ENCODE results near the gene SCIMP.
"Not testable (repeated sequence)": the region's sequence is repeated elsewhere in the genome, so short reads cannot be mapped to it uniquely, and the experiment has no call there.

Gene SCIMP

DNA sequence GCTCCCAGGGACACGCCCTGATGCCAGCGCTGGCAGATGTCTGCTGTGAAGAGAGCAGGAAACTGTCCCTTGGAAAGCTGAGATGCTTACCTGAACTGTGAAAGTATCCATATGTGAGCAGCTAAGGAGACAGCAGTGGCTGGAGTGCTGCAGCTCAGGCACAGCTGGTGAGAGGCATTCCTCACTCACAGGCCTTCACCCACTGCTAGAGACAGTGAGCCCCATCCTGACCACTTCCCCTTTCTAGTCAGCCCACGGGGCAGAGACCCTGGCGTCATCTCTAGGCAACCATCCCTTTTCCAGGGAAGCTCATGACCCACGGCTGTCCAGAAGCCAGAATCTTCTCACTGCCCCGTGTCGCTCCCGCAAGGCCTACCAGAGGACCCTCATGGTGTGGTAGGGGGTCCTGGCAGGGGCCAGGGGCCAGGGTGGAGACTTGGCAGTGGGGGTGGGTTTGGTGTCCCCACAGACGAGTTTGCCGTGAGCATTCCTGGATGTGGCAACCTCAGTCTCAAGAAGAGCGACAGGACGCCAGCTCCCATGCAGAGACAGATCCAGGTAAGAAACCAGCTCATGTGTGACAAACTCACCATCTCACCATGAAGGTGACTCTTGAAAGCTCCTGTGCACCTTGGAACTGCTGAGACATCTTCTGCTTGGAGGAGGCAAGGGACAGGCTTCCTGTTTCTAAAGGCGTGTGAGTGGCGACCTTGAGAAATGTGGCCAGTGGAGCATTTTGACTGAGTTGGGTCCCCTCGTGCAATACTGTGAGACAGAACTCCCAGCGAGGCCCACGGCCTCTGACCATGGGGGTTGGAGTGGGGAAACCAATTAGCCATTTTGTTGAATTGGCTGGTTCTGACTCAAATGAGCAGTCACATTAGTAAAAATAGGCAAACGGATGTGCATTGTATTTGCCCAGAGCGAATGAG lies at the start of gene SCIMP:
Gene SCIMP, minus strand, starts transcription at position 216 of the 932 bp plus-strand sequence. Its CDS starts 105 bp downstream, at position 111.
- DNase-seq, result no peak

DNA sequence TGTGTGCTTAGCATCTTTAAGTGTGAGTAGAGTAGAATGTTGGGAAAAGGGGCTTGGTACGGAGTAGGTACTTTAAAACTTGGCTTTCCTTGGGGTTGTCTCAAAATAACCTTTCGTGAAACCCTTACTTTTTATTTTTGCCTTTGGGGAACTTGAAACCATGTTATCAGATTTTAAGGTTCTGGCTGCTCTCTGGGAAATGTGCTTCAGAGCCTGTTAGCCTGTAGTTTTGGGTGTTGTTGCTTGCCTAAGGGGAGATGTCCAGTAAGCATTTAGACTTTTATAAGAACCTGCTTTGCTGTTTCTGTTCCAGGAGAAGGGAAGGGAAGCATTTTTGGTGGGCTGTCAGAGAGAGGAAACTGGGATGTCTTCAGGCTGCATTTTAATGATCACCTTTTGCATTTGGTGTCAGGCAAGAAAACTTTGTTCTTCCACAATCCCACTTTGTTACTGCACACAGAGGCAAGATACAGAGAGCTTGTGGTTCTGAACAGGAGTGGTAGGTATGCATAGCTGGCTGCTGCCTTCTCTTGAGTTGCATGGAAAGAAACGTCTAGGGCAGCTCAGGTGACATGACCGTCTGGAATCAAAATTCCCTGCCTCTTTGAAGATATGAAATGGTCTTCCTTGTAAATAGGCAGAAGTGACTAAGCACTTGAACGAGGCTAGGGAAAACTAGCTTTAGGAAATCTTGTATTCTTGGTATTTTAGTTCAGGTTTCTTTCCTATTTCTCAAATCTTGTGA lies 49.1 kb upstream of the SCIMP start:
- no peak for DNase-seq

DNA sequence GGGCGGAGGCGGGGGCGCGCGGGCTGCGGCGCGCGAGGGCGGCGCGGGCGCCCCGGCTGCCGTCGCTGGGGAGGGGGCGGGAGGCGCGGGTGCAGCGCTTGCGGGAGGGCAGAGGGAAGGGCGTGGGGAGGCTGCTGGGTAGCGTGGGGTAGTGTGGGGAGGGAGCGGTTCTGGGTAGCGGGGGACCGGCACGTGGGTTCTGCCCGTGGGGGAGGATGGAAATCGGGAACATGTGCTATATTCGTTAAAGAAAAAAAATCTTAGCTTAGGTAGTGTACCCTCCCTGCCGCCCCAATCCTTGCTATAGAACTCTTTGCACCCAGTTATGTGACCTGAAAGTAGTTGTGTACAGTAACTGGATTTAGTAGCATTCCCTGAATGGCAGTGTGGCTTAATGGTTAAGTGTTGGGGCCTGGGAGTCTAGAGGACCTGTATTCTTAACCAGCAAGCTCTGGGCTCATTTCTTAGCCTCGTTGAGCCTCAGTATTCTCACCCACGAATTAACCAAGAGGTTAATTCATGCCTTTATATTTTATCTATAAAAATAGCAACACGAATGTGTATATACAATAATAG lies 48.1 kb upstream of the SCIMP start:
- DNase-seq, result no peak

DNA sequence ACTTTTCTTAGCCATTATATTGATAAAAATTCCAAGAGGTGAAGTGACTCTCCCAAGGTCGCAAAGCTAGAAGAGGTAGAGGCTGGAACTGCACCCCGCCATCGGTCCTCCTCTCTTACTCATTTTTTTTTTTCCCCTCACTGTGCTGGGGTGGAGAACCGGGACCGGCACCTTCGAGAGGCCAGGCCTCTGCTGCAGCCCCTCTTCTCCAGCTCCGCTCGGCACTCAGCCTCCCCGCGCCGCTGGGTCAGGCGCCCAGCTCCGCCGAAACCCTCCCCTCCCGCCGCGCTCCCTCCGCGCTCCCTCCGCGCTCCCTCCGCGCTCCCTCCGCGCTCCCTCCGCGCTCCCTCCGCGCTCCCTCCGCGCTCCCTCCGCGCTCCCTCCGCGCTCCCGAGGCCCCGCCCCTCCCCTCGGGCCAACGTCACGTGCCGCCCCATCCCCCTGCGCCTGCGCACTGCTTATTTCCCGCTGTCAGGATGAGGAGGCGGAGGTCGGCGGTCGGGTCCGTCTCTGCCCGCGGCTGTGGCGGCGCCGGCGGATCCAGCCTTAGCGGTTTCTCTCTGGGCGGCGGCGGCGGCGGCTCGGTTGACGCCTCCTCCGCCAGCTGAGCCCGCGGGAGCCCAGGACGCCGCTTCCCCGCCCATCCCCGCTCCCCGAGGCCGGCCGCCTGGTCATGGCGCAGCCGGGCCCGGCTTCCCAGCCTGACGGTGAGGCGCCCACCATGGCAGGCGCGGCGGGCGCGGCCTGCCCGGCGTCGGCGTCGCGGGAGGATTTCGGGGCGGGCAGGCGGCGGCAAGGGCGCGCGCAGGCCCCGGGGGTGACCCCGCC lies 47.4 kb upstream of the SCIMP start, which contains the start of gene RABEP1:
Gene RABEP1, plus strand, starts transcription at position 471 of the 828 bp plus-strand sequence. Its CDS starts 203 bp downstream, at position 674.
- peak; percentile 49 for DNase-seq

DNA sequence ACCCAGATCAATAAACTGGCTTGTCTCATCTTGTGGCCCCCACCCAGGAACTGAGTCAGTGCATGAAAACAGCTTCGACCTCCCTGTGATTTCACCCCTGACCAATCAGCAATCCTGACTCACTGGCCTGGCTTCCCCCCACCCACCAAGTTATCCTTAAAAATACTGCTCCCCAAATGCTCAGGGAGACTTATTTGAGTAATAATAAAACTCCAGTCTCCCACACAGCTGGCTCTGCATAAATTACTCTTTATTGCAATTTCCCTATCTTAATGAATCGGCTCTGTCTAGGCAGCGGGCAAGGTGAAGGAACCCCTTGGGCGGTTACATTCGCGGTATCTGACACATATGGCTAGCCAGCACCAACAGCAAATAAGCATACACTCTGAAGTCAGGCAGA lies 37.7 kb upstream of the SCIMP start:
- DNase-seq, result no peak

DNA sequence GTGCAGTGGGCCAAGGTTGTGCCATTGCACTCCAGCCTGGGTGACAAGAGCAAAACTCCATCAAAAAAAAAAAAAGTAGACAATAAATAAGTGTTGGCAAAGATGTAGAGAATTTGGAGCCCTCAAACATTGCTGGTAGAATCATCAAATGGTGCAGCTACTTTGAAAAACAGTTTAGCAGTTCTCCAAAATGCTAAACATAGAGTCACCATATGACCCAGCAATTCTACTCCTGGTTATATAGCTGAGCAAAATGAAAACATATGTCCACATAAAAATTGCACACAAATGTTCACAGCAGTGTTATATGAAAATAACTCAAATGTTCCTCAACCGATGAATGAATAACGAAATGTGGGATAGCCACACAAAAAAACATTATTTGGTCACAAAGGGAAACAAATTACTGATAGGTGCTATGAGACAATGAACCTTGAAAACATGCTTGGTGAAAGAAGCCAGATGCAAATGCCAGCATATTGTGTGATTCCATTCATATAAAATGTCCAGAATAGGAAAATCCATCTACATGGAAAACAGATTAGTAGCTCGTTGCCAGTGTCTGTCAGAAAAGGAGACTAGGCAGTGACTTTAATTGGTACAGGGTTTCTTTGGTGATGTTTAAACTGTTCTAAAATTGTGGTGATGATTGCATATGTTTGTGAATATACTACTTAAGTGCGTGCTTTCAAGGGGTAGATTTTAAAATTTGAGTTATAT lies 34.7 kb upstream of the SCIMP start:
- no peak for DNase-seq

DNA sequence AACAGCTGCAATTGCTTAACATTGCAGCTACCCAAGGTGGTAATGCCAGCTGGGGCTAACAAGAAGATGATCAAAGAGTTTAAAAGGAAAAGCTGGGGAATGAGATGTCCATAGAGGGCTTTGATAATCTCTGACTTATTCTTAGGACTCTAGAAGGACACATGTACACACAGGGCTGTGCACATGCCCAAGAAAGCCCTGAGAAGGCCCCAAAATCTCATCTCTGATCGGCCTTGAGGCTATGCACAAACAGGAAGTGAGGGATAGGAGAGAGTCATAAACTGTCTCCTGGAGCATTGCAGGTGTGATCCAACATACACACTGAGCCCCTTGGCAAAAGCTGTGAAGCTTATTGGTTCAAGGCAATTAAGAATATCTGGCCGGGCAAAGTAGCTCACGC lies 30.2 kb upstream of the SCIMP start:
- DNase-seq, result no peak

DNA sequence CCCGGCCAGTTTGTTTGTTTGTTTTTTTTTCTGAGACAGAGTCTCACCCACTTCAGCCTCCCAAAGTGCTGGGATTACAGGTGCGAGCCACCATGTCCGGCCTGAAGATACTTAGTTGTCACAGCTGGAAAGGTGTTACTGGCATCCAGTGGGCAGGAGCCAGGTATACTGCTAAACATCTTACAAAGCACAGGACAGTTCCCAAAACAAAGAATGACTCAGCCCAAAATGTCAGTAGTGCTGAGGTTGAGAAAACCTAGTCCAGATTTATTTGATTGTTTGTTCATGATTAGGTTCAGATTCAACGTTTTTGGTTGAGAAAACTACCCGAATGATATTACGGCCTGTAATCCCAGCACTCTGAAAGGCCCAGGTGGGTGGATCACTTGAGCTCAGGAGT lies 28.8 kb upstream of the SCIMP start:
- DNase-seq, result no peak

DNA sequence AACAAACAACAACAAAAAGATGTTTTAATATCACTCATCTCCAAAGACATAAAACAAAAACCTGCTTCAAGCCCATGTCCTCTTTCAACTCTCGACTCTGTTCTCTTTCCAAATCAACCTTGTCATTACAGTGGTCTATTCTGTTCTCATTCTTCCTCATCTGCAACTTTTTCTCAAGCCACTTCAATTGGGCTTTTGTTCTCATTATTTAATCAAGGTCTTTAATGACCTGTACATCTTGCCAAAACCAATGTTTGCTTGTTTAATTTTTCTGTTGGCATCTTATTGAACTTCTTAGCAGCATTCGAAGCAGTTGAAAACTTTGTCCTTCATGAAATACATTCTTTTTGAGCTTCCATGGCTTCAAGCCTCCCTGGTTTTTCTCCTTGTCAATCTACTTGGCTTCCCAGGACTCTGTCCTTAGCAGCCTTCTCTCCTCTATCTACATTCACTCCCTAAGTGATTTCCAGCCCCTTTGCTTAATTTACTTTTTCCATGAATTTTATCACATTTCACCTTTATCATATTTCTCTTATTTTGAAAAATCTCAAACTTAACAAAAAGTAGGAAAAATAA lies 27.8 kb upstream of the SCIMP start:
- no peak for DNase-seq

DNA sequence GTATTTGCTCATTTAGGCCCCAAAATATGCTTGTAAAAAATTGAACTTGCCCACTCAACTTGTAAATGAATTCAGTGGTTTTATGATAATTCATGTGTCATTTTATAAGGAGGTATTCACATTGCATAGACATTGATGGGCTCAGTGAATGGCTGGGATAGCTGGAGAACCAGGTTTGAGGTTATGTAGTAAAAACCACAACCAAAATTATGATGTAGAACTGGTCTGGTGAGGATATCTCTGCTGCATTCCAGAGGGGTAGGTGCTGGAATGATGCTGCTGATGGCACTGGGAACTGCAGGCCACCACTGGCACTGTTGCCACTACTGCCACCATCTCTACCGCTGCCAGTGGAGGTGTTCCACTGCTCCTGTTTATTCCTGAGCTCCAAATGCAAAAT lies 25.9 kb upstream of the SCIMP start:
- DNase-seq, result no peak

DNA sequence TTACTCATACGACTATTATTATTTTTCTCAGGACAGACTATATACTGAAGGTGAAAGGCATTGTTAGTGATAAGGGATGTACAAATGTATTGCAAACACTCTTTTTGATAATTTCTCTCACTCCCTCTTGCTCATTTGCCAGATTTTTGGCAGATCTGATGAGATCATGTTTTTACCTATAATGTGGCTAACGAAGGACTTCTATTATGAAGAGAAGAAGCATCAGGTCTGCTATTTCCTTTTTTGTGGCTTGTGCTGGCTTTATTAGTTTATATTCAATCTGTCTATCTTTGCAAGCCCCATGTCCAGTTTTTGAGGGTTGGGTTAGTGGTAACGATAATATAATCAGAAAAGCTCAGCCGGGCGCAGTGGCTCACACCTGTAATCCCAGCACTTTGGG lies 22.5 kb upstream of the SCIMP start:
- no peak for DNase-seq

DNA sequence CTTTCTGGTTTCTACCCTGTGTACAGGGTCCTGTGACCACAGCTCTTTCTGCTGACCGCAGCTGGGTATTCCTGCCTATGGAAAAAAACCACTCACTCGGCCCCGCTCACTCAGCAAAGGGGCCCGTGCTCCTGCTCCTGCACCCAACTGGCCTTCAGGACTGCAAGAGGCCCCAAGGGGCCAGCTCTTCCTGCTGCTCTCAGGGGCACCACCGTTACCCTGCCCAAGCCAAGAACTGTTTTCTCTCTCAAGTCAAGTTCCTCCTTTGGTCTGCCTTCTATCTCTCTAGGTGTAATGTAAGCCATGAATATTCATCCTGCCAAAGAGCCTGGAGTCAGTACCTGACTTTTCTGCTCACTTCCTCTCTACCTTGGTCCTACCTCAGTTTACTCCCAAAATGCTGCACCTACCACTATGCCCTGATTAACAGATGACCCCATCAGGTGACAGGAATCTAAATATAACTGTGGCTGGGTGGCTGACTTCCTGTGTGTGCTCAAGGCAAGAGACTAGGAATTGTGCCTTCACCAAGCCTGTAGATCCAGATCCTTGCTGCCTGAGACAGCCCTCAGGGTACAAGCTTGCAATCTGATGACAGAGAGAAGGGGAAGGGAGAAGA lies 20.4 kb upstream of the SCIMP start:
- no peak for DNase-seq

DNA sequence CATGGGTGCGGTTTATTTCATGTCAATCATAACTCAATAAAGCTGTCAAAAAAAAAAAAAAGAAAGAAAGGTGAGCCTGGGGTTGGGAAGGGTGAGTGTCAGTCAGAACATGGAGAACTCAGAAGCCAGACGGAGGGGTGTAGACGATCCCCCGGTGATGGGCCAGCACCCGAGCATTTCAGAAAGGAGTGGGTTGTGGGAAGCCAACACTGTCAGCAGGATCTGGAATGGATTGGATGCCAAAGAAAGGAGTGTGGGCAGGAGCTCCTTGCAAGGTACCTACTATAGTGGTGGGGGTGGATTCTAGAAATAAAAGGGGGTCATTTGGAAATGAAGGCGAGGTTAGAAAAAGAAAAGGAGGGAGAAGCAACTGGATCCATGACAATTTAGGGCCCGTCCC lies 19.8 kb upstream of the SCIMP start:
- DNase-seq, result no peak

DNA sequence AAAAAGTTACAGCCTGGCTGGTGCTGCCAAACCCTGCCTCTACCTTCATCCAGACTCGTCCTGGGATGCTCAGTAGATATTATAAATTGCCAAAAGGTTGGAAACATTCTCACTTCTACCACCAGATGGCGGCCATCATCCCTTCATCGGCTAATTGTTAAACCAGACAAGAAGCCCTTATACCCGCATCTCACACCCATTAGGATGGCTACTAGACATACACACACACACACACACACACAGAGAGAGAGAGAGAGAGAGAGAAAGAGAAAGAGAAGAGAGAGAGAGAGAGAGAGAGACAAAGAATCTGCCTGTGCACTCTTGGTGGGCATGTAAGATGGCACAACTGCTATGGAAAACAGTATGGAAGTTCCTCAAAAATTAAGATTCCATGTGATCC lies 15.0 kb upstream of the SCIMP start:
- DNase-seq, result peak; percentile 36

DNA sequence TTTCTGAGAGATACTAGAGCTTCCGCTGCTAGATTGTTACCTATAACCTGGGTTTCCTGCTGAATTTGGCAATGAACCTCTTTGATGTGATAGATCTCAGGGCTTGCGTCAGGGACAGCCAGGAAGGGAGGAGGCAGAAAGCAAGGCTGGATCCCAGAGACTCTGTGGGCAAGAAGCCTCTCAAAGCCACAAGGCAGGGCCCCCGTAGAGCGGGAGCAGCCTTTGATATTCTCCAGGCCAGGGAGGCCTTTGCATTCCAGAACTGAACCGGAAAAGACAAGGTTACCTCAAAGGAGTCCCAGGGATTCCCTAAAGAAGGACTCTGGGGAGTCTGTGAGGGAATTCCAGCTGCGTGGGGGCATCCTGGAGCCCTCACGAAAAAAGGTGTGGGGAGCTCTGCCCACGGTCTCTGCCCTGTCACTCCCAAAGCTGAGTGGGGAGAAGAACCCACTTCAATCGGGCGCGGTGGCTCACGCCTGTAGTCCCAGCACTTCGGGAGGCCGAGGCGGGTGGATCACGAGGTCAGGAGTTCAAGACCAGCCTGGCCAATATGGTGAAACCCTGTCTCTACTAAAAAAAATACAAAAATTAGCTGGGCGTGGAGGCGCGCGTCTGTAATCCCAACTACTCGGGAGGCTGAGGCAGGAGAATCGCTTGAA lies 14.3 kb upstream of the SCIMP start:
- DNase-seq, result no peak

DNA sequence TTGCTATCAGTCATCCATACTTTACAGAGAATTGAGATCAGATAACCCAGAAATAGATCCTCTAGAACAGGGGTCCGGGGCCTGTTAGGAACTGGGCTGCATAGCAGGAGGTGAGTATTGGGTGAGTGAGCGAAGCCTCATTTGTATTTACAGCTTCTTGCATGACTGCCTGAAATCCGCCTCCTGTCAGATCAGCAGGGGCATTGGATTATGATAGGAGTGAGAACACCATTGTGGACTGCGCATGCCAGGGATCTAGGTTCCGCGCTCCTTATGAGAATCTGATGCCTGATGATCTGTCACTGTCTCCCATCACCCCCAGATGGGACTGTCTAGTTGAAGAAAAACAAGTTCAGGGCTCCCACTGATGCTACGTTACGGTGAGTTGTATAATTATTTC lies 13.0 kb upstream of the SCIMP start:
- no peak for DNase-seq

DNA sequence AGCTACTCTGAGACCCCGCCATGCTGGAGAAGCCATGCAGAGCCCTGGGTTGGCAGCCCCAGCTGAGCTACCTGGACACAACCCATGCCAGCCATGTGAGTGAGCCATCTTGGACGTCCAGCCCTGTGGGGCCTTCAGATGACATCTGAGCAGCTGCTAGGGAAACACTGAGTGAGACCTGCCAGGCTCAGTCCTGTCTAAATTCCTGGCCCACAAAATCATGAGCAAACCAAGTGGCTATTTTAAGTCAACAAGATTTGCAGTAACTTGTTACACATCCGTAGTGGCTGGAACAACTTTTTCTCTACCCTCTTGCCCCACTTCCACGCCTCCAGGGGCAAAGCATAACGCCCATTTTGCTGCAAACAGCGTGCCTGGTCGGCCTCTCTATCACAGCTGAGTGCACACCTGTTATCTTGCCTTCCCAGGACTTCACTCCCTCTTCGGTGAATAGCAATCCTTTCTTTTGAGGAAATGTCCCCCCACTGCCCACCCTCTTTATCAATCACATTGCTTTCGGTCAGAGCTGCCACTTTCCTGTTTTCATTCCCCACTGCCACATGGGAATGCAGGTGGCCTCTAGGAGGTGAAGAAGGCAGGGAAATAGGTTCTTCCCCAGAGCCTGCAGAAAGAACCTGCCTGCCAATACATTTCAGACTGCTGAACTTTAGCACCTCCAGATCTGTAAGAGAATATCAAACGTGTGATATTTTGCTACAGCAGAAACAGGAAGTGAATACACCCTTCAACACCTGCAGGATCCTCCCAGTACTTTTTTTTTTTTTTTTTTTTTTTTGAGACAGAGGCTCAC lies 7.4 kb upstream of the SCIMP start:
- DNase-seq, result no peak

DNA sequence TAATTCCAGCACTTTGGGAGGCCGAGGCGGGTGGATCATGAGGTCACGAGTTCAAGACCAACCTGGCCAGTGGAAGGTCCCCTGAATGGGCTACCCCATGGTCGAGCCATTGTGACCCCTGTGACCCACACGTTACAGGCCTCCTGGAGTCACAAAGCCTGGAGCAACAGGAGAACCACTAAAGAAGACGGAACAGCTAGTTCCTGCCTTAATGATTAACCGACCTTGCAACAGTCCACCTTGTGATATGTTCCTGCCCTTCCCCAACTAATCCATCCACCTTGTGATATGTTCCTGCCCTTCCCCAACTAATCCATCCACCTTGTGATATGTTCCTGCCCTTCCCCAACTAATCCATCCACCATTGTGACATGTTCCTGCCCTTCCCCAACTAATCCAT lies 5.1 kb upstream of the SCIMP start:
- not testable (repeated sequence) for DNase-seq

DNA sequence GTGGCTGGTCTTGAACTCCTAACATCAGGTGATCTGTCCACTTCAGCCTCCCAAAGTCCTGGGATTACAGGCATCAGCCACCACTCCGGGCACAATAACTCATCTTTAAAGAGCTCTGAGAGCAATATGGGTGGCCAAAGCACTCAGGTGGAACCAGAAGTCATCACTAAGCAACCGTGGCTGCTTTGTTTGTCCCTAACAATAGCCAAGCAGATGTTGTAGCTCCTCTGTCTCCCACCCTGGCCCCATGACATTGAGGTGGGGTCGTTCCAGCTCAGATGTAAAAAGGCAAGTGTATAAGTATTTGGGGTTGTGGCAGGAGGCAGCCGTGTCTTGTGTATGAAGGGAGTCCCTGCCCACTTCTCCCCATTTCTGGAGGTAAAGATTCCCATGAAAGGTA lies 3.7 kb upstream of the SCIMP start:
- DNase-seq, result no peak

DNA sequence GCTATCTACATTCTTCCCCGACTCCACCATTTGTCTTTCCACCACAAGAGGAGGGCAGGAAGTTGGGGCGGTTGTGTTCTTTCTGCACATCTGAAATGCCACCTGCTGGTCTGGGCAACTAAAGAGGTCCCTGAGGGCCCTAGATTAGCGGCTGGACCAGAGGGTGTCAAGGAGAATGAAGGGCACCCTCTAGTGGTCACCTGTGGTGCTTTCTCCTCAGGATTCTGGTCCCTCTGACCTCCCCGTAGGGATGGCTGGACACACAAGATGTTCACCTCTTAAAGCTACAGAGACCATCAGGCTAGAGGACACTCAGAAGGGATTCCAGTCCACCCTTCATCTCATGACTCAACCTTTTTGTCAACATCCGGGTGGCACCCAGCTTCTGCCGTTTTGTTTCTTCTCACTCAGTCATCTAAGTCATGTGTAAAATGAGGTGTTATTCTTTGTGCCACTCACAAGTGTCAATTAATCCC lies 2.9 kb upstream of the SCIMP start:
- DNase-seq, result peak; percentile 16

Data from NCI-H2029 (cell line).